ENCODE results near the gene SCO2. TPM values are rescaled to one million over a fixed set of nuclear protein-coding genes. Genes with fewer than 3 reads are reported as not detected.

SCO2 gene
- total and polyA plus RNA-seq, 2 experiments from 2014 or later, result 2.0 to 11.2 TPM

DNA sequence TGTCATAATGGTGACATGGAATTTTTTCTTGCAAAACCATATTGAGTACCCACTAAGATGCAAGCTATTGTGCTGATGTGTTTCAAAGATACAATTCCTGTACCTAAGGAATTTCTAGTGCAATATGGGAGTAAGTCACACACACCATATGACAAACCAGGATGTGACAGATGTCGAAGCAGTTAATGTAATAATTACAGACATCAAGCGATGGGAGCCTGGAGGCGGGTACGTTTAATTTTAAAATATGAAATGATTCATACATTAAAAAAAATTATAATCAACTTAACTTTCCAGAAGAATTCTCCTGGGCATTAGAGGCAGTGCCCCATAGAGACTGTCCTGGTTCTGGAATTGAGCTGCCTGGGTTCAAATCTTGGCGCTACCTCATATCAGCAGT, 31.3 kb upstream of the SCO2 start:
- H3K36me3 ChIP-seq (replicated peaks; ENCODE audit: insufficient read depth, low read depth), result no peaks in the 10 kb centered on the region
- TF ChIP-seq CTCF (IDR thresholded peaks at IDR 0.05; ENCODE audit: poor library complexity) (no peak), EZH2phosphoT487 (IDR thresholded peaks at IDR 0.05; ENCODE audit: low read depth, severe bottlenecking, unreplicated experiment) (no peak), EZH2 (IDR thresholded peaks at IDR 0.05; ENCODE audit: borderline replicate concordance) (no peak)
- no peaks in the 10 kb centered on the region for H3K27me3 ChIP-seq
- no peak overlapping the region for H3K27ac ChIP-seq
- no peak for DNase-seq (ENCODE audit: low spot score)
- no peaks in the 10 kb centered on the region for H3K79me2 ChIP-seq
- no peaks in the 10 kb centered on the region for H4K20me1 ChIP-seq (ENCODE audit: insufficient read depth, poor library complexity, severe bottlenecking)
- H3K4me2 ChIP-seq, result no peak overlapping the region
- H3K4me1 ChIP-seq (ENCODE audit: insufficient read depth), result no peaks in the 10 kb centered on the region
- no peak overlapping the region for H3K4me3 ChIP-seq
- H3K9me3 ChIP-seq (ENCODE audit: low read depth), result no peaks in the 10 kb centered on the region
- H3K9me2 ChIP-seq (replicated peaks; ENCODE audit: insufficient read depth), result no peaks in the 10 kb centered on the region
- H2AFZ ChIP-seq, result no peak overlapping the region
- 91% methylated on average over 5 of the region's 5 CpGs for WGBS (ENCODE audit: low lambda C conversion rate, missing lambda C conversion rate)

- H3K4me3 ChIP-seq, result no peak overlapping the region
- no peaks in the 10 kb centered on the region for H3K9me3 ChIP-seq (ENCODE audit: low read depth)
- H3K9me2 ChIP-seq (replicated peaks; ENCODE audit: insufficient read depth), result no peaks in the 10 kb centered on the region
- no peak overlapping the region for H3K27ac ChIP-seq
- no peaks in the 10 kb centered on the region for H3K36me3 ChIP-seq (replicated peaks; ENCODE audit: insufficient read depth, low read depth)
- H2AFZ ChIP-seq, result no peak overlapping the region
- H3K4me2 ChIP-seq, result no peak overlapping the region
- no peaks in the 10 kb centered on the region for H3K4me1 ChIP-seq (ENCODE audit: insufficient read depth)
- no peak for DNase-seq (ENCODE audit: low spot score)
- no peak for TF ChIP-seq EZH2phosphoT487 (IDR thresholded peaks at IDR 0.05; ENCODE audit: low read depth, severe bottlenecking, unreplicated experiment)
- WGBS (ENCODE audit: low lambda C conversion rate, missing lambda C conversion rate), result 77% methylated on average over 8 of the region's 8 CpGs
- no peaks in the 10 kb centered on the region for H3K79me2 ChIP-seq
- no peaks in the 10 kb centered on the region for H4K20me1 ChIP-seq (ENCODE audit: insufficient read depth, poor library complexity, severe bottlenecking)
- H3K27me3 ChIP-seq, result no peaks in the 10 kb centered on the region
Observed at GRCh38 chr22:50553310-50553709, 27.9 kb upstream of the SCO2 start.

GRCh38 chr22:50551160-50551752, 25.9 kb upstream of the SCO2 start:
- no peaks in the 10 kb centered on the region for H3K9me2 ChIP-seq (replicated peaks; ENCODE audit: insufficient read depth)
- no peak overlapping the region for H3K4me3 ChIP-seq
- no peaks in the 10 kb centered on the region for H4K20me1 ChIP-seq (ENCODE audit: insufficient read depth, poor library complexity, severe bottlenecking)
- no peaks in the 10 kb centered on the region for H3K36me3 ChIP-seq (replicated peaks; ENCODE audit: insufficient read depth, low read depth)
- no peak overlapping the region for H3K4me2 ChIP-seq
- H3K27me3 ChIP-seq, result no peaks in the 10 kb centered on the region
- no peak overlapping the region for H2AFZ ChIP-seq
- 95% methylated on average over 11 of the region's 11 CpGs for WGBS (ENCODE audit: low lambda C conversion rate, missing lambda C conversion rate)
- TF ChIP-seq CTCF (IDR thresholded peaks at IDR 0.05; ENCODE audit: poor library complexity), result no peak
- TF ChIP-seq EZH2 (IDR thresholded peaks at IDR 0.05; ENCODE audit: borderline replicate concordance), result no peak
- TF ChIP-seq EZH2phosphoT487 (IDR thresholded peaks at IDR 0.05; ENCODE audit: low read depth, severe bottlenecking, unreplicated experiment), result no peak
- H3K9me3 ChIP-seq (ENCODE audit: low read depth), result no peaks in the 10 kb centered on the region
- H3K79me2 ChIP-seq, result no peaks in the 10 kb centered on the region
- no peak overlapping the region for H3K27ac ChIP-seq
- no peak for DNase-seq (ENCODE audit: low spot score)
- no peaks in the 10 kb centered on the region for H3K4me1 ChIP-seq (ENCODE audit: insufficient read depth)

GRCh38 chr22:50550395-50550794, 25.0 kb upstream of the SCO2 start:
- TF ChIP-seq CTCF (IDR thresholded peaks at IDR 0.05; ENCODE audit: poor library complexity) (no peak), EZH2 (IDR thresholded peaks at IDR 0.05; ENCODE audit: borderline replicate concordance) (no peak), EZH2phosphoT487 (IDR thresholded peaks at IDR 0.05; ENCODE audit: low read depth, severe bottlenecking, unreplicated experiment) (no peak)
- H3K27me3 ChIP-seq, result no peaks in the 10 kb centered on the region
- no peaks in the 10 kb centered on the region for H3K79me2 ChIP-seq
- no peak for DNase-seq (ENCODE audit: low spot score)
- no peak overlapping the region for H3K4me2 ChIP-seq
- no peak overlapping the region for H3K4me3 ChIP-seq
- H3K9me3 ChIP-seq (ENCODE audit: low read depth), result no peaks in the 10 kb centered on the region
- WGBS (ENCODE audit: low lambda C conversion rate, missing lambda C conversion rate), result 94% methylated on average over 7 of the region's 8 CpGs
- H3K36me3 ChIP-seq (replicated peaks; ENCODE audit: insufficient read depth, low read depth), result no peaks in the 10 kb centered on the region
- H4K20me1 ChIP-seq (ENCODE audit: insufficient read depth, poor library complexity, severe bottlenecking), result no peaks in the 10 kb centered on the region
- no peak overlapping the region for H3K27ac ChIP-seq
- no peaks in the 10 kb centered on the region for H3K4me1 ChIP-seq (ENCODE audit: insufficient read depth)
- no peak overlapping the region for H2AFZ ChIP-seq
- H3K9me2 ChIP-seq (replicated peaks; ENCODE audit: insufficient read depth), result no peaks in the 10 kb centered on the region
